GM18868 (cell line): Measurements from ENCODE around the gene NPTX1.

ENCODE experiments used
- ATAC-seq: cut with Tn5 transposase; IDR thresholded peaks from one replicate; pipeline ENCODE4 v1.9.1; 2021; ENCODE audit warnings: mild to moderate bottlenecking, moderate library complexity; ENCODE audit not compliant: unreplicated experiment

Gene NPTX1

GRCh38 chr17:80479246-80479566, 2.8 kb upstream of the NPTX1 start:
- ATAC-seq, result no peak

GRCh38 chr17:80478487-80479245, 2.3 kb upstream of the NPTX1 start:
- no peak for ATAC-seq

GRCh38 chr17:80477647-80478478, 1.5 kb upstream of the NPTX1 start:
- ATAC-seq, result no peak

GRCh38 chr17:80476877-80477646, 655 bp upstream of the NPTX1 start:
- ATAC-seq, result no peak

- ATAC-seq, result no peak
These were observed 1.2 kb downstream of the NPTX1 start for GRCh38 chr17:80474961-80475909.

GRCh38 chr17:80474231-80474960, 2.0 kb downstream of the NPTX1 start:
- no peak for ATAC-seq

GRCh38 chr17:80473701-80474100, 2.7 kb downstream of the NPTX1 start:
- ATAC-seq, result no peak

- no peak for ATAC-seq
These were observed 3.4 kb downstream of the NPTX1 start for GRCh38 chr17:80472996-80473395.

GRCh38 chr17:80471922-80472321, 4.5 kb downstream of the NPTX1 start:
- ATAC-seq, result no peak

- ATAC-seq, result no peak
These were observed 5.8 kb downstream of the NPTX1 start for GRCh38 chr17:80470603-80471002.

GRCh38 chr17:80469667-80470066, 6.7 kb downstream of the NPTX1 start:
- no peak for ATAC-seq

GRCh38 chr17:80468781-80469493, 7.5 kb downstream of the NPTX1 start:
- no peak for ATAC-seq

GRCh38 chr17:80468242-80468641, 8.2 kb downstream of the NPTX1 start:
- ATAC-seq, result no peak

- ATAC-seq, result no peak
These were observed 10.2 kb downstream of the NPTX1 start for GRCh38 chr17:80466188-80466705.

GRCh38 chr17:80465327-80465974, 11.0 kb downstream of the NPTX1 start:
- no peak for ATAC-seq

- ATAC-seq, result no peak
These were observed 11.9 kb downstream of the NPTX1 start for GRCh38 chr17:80464486-80464885.

GRCh38 chr17:80463784-80464400, 12.5 kb downstream of the NPTX1 start:
- no peak for ATAC-seq
